LNCaP clone FGC (cell line): ENCODE data around the gene ZNG1F.
"Not testable (repeated sequence)": the region's sequence is repeated elsewhere in the genome, so short reads cannot be mapped to it uniquely, and the experiment has no call there.

Experiments used
- DNase-seq: peaks from one replicate; pipeline ENCODE4 v3.0.0-alpha.2; 2011; ENCODE audit warnings: low read depth
- H3K4me3 ChIP-seq: 2 replicates; pipeline ENCODE4 v1.5.1; 2011; ENCODE audit warnings: mild to moderate bottlenecking, low read depth, low read length, control low read depth
- CTCF ChIP-seq: IDR thresholded peaks from 2 replicates; pipeline ENCODE4 v1.5.1; 2012; ENCODE audit warnings: mild to moderate bottlenecking; ENCODE audit not compliant: control insufficient read depth, insufficient read depth; ENCODE audit errors: extremely low read depth

The ZNG1F gene

GRCh38 chr9:41094010-41094773, 94.9 kb downstream of the ZNG1F start:
- H3K4me3 ChIP-seq, DNase-seq: not testable (repeated sequence)

- not testable (repeated sequence) for H3K4me3 ChIP-seq, DNase-seq
Observed at GRCh38 chr9:41090922-41091321, 98.2 kb downstream of the ZNG1F start.

- DNase-seq, H3K4me3 ChIP-seq: not testable (repeated sequence)
Observed at GRCh38 chr9:41090386-41090785, 98.7 kb downstream of the ZNG1F start.

GRCh38 chr9:41088450-41089059, 100.6 kb downstream of the ZNG1F start:
- DNase-seq, H3K4me3 ChIP-seq: not testable (repeated sequence)
- 0 out of 2 replicates have a peak, but pooled peaks have one; percentile 6 for TF ChIP-seq CTCF

- not testable (repeated sequence) for H3K4me3 ChIP-seq, DNase-seq
Observed at GRCh38 chr9:41087929-41088328, 101.2 kb downstream of the ZNG1F start.

GRCh38 chr9:41087157-41087780, 101.8 kb downstream of the ZNG1F start:
- not testable (repeated sequence) for H3K4me3 ChIP-seq, DNase-seq

GRCh38 chr9:41086685-41087084, 102.4 kb downstream of the ZNG1F start:
- not testable (repeated sequence) for H3K4me3 ChIP-seq, DNase-seq

- H3K4me3 ChIP-seq, DNase-seq: not testable (repeated sequence)
Observed at GRCh38 chr9:41086215-41086614, 102.9 kb downstream of the ZNG1F start.

GRCh38 chr9:41082358-41082757, 106.8 kb downstream of the ZNG1F start:
- H3K4me3 ChIP-seq, DNase-seq: not testable (repeated sequence)
